Colon (tissue), 2 donors: ENCODE measurements around the gene TOGARAM2.

Source experiments
- FAIRE-seq: peaks from 2 replicates; lab custom pipeline; 2012; peaks lifted over from hg19 to GRCh38; lab: Jason Lieb, UNC
- donor health status: control.
- donor health status: control.

The TOGARAM2 gene

DNA sequence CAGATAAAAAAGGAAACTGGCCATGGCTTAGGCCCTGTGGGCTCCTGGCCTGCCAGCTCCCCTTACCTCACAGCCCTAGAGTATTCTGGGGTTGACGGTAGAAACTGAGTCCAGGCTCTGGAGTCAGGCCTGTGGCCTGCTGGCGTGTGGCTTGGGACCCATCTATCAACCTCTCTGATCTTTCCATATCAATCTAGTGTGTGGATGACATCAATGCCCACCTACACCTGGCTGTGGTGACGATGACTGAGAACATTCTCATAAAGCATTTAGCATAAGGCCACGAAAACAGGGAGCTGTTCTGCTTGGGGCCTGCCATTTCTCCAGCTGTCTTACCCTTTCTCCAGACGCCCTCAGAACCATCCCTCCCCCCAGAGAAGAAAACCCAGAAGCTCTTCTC lies 75.4 kb downstream of the TOGARAM2 start:
- no peak for FAIRE-seq

DNA sequence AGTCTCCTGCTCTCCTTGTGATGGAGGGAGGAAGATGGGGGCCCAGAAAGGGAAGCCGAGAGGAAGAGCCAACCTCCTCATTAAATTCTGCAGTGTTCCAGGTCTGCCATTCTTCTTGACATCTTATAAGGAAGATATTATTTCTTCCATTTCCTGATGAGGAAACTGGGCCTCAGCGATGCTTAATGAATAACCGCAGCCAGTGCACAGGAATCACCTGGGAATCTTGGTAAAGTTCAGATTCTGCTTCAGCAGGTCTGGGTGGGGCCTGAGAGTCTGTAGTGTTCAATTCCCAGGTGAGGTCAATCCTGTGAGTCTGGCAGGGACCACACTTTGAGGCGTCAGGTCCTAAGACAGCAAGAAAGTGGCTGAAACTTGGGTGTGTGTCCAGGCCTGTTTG lies 75.9 kb downstream of the TOGARAM2 start:
- no peak for FAIRE-seq

DNA sequence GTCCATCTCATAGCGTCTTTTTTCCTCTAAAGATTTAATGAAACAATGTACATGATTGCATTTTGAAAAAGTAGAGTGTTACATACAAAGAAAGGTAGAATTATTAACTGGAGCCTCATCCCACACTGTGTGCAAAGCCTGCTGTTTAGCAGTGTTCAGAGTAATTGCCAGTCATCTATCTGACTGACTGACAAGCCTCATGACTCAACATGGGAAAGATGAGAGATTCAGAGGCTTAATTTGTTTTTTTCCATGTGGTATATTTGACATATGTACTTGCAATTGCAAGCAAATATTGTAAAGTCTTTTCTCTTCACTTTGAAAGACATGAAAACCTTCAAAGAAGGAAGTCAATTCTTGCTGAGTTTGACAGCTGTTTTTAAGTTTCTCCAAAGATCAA lies 78.5 kb downstream of the TOGARAM2 start:
- no peak for FAIRE-seq

DNA sequence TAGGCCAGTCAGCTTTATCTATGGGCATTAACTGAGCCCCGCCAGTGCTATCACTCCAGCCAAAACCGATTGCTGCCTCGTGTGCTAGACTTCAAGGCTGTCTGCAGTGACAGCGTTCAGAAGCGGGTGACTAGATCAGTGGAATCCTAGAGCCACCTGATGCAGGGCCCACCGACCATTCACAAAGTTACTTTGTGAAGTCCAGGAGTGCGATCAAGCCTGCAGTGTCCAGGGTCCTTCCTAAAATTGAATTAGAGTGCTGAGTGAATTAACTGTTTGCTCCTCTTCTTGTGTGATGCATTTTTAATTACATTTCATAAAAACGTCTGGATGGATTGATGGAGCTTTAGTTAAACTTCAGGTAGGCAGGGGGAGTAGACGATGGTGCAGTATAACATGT lies 79.3 kb downstream of the TOGARAM2 start:
- no peak for FAIRE-seq

DNA sequence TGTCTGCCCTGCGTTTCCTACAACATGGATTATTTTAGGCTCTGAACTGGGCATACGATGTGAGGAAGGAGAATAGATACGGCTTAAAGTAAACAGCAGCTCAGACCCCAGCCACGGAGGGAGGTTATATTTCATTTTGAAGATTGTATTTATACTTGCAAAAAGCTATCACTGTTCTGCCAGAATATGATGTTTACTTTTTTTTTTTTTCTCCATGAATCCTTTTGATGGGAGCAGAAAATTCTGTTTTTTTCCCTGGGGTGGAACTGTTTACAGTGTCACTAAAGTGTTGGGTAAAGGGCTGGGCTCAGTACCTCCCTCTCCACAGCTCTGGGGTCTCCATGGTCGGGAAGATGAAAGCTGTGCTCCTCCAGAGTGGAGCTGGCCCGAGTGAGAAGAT lies 80.1 kb downstream of the TOGARAM2 start:
- no peak for FAIRE-seq

DNA sequence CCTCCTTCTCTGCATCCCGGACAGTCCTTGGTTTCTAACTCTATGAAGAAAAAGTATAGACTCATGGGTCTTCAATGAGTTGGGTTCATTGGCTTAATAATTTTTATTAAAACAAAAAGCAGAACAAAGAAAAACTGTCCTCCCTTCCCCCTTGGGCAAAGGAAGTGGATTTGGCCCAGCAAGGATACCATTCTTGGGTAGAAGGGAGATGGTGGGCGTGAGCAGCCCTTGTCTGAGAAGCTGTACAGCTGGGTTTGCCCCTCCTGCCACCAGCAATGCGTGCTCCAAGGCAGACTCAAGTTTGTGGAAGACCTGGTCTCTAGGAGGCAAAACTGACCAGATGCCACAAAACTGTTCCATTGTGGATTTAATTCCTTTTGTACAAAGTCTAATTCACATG lies 80.5 kb downstream of the TOGARAM2 start:
- no peak for FAIRE-seq

DNA sequence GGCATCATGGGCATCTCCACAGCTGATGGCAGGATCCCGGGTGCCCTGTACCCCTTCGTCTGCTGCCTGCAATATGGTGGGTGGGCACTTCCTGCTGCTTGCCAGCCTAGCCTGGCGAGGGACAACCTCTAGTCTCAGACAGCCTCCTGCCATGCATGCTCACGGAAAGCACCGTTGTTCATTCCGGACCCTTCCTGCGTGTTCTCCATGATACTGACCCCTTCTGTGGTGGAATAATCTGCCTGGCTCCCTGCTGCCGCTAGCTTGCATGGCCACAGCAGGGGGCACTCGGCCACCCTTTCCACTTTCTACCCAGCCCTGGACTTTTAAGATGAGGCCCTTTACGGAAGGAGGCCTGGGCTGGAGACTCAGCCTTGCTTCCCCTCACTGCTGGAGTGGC lies 81.3 kb downstream of the TOGARAM2 start:
- no peak for FAIRE-seq

DNA sequence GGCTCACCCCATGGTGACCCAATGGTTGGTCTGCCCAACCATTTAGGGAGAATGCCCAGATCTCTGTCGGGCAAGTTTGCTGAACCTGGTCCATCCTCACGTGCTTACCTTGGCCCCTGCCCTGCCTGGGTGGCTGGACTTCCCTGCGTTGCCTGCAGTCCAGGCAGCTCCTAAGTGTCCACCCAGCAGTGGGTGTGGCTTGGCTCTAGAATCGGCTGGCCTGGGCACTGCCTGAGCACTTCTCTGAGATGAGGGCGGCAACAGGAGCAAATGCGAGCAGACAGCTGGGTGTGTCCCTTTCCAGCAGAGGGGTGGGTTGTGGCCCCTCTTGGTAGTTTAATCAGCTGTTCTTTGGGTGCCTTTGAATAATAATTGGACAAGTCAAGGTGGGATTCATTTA lies 82.0 kb downstream of the TOGARAM2 start:
- no peak for FAIRE-seq

DNA sequence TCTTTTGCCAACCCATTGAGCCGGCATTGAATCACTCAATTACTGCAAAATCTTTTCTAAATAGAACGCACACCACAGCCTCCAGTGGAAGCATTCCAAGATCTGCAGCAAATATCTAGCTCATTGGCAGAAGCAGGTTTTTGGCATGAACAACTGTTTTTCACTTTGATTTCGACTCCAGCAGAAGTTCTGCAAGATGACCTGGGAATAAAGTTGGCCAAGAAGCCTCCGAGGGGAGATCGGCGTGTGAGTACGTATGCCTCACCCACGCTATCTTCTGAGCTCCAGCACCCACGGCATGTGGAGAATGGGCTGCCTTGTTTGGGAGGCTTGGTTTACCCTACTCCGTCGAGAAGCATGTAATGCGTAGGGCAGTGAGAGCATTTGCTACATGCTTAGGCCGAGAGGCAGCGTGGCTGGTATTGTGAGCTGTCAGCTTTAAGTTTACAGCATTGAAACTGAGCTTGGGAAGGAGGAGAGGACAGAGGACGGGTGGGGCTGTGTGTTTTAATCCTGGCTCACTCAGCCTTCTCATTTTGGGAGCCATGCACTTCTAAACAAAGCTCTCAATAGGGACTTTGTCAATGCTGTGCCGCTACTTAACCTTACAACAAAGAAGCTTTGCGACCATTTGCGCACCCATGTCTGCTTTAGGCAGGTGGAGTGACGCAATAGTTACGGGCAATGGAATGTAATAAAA lies 82.7 kb downstream of the TOGARAM2 start:
- no peak for FAIRE-seq

DNA sequence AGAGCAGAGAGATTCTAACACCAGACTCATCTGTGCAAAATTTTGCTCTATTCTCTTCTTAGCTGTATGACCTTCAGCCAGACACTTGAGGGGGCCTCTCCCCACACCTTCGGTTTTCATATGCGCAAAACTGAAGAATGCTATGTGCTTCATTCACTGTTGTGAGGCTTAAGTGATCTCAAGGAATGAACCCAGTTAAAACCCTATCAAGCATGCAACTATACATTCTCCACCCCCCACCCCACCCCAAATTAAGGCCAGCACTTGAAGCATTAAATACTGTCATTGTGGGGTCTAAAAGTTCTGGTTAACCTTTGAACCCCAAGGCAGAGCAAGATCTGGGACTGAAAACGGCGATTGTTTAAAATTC lies 83.2 kb downstream of the TOGARAM2 start:
- no peak for FAIRE-seq

DNA sequence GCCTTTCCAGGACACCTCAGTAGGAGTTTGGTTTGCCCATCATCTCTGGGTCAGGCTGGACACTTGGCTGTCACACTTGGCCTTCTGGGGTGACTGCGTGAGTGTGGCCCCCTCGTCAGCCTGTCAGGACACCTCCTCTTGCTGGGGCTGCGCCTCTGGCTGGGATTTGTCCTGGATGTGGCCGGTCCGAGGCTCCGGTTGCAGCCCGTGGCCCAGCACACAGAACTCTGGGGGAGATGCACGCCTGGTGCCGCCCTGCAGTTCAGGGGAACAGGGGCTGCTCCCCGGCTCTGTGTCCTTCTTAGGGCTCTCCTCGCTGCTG lies 83.6 kb downstream of the TOGARAM2 start:
- FAIRE-seq: no peak

DNA sequence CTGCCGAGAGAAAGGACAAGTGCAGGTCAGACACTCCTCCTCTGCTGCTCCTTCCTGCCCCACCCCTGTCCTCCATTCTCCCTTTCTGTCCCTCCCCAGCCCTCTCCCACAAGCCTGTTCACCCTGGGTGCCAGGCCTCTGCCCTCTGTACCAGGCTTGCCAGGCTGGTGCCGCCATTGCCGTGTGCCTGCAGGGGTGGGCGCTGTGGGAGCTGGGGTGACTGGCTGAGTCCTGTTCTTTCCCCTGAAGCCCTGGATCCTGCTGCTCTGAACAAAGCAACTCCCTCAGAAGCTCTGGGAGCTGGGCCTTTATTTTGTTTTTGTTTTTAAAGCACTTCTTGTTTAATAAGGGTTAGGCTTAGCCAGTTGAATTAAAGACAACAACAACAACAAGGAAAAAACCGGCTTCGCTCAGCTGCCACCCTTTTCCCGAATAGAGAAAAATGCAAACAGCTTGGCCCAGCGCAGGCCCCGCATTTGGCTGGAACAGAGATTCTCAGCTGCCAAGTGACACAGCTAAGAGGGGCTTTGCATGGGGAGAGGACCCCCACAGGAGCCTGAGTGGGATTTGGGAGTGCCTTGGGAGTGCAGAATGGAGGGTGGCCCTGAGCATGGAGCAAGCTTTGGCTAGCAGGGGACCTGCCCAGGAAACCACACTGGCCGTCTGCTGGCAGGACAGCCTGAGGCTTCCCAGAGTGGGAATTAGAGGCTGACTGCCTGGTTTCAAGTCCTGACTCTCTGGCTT lies 84.1 kb downstream of the TOGARAM2 start:
- no peak for FAIRE-seq

DNA sequence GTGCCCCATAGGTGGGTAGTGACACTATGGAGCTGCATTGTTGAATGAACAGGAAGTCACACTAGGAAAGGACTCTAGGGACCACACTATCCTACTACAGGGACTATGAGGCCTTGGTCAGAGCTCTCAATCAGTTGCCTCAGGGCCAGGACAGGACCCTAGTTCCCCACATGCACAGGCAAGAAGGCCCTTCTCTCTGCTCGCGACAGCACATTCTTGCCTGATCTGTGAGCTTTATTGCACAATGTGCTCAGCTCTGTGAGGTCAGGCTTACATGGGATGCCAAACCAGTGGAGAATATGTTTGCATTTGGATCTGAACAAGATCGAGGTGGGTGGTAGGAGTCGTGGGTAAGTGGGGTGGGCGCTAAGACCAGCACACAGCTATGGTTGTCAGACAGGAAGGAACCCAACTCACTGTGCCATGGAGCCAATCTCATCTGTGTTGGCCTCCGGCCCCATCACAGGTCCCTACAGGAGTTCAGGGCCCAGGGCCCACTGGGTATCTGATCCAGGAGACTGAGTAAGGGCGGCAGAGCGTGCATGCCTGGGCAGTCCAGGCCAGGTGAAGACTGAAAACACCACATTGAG lies 85.3 kb downstream of the TOGARAM2 start:
- FAIRE-seq: no peak

DNA sequence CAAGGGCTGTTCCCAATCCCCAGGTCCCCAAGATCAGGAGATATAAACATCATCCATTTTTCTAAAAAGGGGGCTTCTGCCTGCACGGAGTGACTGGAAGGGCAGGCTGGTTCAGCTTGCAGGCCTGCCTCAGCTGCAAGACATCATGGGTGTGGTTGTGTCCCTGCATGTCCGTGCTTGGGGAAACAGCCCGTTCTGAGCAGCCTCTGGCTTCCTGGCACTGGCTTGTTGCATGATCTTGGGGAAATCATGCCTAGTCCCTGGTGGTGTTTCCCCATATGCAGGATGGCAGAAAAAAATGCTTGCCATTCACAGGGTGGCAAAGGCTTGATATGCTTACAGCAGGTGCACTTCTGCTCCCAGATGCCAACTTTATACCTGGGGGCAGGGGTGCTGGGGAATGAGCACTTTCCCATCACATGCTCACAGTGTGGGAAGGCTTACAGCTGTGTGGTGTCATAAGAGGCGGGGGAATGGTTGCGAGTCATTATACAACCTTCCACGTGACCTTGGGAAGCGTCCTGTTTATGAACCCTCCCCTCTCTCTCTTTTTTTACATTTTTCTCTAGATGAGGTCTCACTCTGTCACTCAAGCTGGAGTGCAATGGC lies 86.0 kb downstream of the TOGARAM2 start:
- FAIRE-seq: no peak

DNA sequence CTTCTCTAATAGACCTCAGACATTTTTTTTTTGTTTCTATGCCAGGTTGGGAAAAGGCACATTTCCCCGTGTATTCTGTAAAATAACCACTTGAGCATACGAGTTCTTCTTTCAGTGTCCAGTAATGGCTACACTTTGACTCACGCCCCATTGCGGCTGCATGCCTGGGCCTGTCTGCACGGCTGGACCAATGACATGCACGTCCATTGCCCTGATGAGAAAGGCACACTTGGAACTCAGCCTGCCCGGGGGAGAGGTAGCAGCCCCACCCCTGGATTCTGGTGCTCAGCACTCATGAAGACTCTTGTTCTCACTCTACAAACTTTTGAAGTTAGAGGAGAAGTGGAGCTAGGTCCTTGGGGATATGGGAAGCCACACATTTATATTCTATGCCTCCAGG lies 87.4 kb downstream of the TOGARAM2 start:
- no peak for FAIRE-seq

DNA sequence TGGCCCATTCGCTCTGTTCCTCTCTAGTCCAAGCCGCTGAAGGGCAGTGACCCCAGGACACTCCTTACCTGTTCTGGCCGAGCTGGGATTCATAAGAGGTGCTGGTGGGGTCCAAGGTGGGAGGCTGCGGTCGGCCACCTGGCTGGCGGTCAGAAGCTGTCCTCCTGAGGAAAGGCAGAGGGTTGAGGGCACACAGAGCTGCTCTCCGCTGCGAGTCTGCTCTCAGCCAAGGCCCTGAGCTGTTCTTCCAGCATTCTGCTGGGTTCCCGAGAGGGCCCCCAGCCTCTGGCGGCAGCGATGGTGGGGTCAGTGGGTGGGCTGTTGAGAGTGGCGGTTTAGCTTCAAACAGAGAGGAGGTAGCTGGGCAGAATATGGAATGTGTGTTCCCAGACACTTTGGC lies 89.4 kb downstream of the TOGARAM2 start:
- no peak for FAIRE-seq

DNA sequence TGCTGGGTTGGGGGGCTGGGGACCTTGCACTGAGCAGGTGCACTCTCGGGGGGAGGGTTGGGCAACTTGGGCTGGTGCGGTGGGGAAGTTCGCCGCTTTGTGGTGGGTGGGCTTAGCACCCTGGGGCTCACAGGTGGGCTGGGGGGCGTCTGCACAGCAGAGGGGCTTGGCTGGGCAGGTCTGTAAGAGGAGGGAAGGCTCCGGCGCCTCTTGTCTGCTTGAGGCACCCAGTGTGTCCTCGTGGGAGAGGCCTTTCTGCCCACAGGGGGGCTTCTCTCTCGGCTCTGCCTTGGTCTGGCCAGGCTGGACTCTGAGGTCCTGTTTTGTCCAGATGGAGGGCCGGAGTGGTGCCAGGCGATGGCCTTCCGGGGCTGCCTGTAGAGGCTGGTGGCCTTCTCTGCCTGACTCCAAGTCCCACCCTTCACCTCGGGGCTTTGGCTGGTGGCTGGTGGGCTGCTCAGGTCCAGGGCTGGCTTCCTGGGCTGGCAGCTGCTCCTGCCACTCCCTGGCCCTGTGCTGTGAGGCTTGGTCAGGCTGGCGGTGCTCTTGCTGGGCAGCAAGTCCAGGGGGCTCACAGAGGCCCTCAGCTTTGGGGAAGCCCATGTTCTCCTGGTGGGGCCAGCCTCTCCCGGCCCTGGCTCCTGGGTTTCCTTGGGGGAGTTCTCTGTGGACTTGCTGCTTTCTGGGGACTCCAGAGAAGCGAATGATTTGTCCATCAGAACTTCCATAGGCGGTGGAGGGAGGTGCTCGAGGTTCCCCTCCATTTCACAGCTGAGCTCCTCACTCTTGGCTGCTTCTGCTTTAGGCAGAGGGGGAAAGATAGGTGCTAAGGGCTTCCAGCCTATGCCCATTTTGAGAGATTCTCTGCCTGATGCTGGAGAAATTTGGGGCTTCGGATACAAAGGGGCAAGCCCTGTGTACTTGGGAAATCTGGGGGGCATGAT lies 90.2 kb downstream of the TOGARAM2 start:
- FAIRE-seq: no peak

DNA sequence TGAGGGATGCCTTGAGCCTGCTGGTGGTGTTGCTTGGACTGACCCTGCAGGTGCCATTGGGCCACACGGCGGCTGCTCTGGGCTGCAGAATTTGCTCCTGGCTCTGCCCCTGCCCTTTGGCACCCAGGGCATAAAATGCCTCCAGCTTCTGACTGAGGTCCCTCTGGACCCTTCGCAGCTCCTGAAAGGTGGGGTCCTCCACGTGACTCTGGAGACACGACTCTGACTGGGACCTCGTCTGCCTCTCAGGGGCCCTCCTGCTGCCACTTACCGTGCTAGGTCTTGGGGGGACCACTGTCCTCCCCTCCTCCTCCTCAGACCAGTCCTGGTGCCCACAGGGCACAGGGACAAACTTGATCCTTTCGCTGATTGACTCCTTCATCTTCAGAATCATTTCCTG lies 91.2 kb downstream of the TOGARAM2 start:
- FAIRE-seq: no peak

DNA sequence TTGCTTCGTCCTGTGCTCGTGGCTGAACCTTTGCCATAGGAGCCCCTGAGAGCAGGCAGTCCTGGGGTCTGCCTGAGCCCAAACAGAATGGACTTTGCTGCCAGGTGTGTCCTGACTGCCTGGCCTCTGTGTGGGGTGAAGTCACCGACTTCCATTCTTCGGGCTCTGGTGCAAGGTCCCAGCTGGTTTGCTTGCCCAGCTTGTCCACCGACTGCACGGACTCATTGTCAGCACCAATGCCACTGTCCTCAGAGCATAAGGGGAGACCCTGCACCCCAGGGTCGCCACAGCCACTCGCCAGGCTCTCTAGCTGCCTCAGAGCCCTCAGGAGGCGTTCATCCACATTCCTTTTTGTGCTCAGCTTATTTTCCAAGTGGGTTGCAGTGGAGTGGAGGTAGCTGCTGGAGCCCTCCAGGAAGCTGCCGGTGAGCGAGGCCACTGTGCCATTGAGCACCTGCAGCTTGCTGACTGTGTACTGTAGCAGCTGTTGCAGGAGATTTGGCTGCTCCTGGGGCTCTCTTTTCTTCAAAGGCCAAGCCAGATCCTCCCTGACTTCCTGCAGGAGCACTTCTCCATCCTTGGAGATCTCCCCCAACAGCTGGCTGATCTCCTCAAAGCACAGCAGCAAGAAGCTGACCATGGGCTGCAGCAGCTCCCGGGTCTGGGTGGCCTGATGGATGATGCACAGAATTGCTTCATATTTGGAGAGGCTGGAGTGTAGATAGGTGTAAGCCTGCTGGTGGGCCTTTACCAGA lies 92.0 kb downstream of the TOGARAM2 start:
- FAIRE-seq: no peak

DNA sequence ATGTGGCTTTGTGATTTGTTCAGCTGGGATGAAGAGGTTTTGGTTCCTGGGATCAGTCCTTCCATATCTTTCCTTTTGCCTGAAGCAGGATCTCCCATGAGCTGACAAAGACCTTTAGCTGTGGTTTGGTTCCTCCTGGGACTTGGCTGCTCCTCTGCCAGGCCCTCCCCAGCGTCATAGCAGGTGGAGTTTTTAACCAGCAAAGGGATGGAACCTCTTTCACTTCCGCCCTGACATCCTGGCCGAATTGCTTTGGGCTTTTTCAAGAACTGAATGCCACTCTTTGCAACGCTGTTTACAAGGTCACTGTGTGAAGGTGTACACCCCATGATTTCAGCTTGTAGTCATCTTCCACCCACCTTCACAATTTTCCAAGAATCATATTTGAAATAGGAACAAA lies 92.8 kb downstream of the TOGARAM2 start:
- FAIRE-seq: no peak

DNA sequence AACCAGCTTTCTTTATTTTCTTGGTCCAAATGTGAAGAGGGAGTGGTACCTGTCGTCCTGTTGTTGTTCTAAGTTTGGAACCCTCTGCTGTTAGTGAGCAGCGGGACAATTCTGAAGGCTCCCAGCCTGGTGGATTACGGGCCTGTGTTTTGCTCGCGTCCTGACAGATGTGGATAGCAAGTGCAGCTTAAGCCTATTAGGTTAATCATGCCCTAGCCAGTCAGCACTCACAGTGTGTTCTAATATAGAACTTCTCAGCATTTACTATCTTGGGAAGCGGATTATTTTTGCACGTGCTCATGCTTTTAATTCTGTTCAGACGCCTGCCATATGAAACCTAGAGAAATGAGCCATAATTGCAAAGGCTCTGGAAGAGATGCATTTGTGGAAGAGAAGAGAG lies 93.3 kb downstream of the TOGARAM2 start, which contains the start of gene PCARE:
Gene PCARE, minus strand, starts transcription at position 113 of the 400 bp plus-strand sequence. CDS start 262 bp downstream, outside the sequence.
- no peak for FAIRE-seq
